Breast epithelium (tissue), 4 donors: ENCODE results near the gene XPNPEP1. TPM values are rescaled to one million over a fixed set of nuclear protein-coding genes. Genes with fewer than 3 reads are reported as not detected.

Source experiments
- DNase-seq, 2 donors: peaks; one replicate each; pipeline ENCODE4 v3.0.0-alpha.2; 2019; ENCODE audit warnings: low spot score in 2 of 2
- H3K27ac ChIP-seq, 2 donors: fragments of 200-600 bp; sonication (generic) in 1 of 2; one replicate each; pipeline ENCODE4 v1.5.1; 2016 to 2019; ENCODE audit warnings: mild to moderate bottlenecking in 1 of 2
- H3K27me3 ChIP-seq, 2 donors: fragments of 200-600 bp; sonication (generic) in 1 of 2; one replicate each; pipeline versions ENCODE4 v1.5.1 to v1.6.0; 2017 to 2019; ENCODE audit warnings: control low read depth in 1 of 2, mild to moderate bottlenecking in 1 of 2
- H3K36me3 ChIP-seq: fragments of 200-600 bp; one replicate; pipeline ENCODE4 v1.5.1; 2019
- H3K4me1 ChIP-seq, 2 donors: fragments of 200-600 bp; sonication (generic); one replicate each; pipeline ENCODE4 v1.5.1; 2016 to 2019; ENCODE audit warnings: control low read depth in 1 of 2
- H3K4me3 ChIP-seq, 3 donors: fragments of 200-600 bp; sonication (generic); 1 replicate in 2 of 3; 2 replicates in 1 of 3; pipeline ENCODE4 v1.5.1; 2016 to 2019; ENCODE audit warnings: mild to moderate bottlenecking in 3 of 3, moderate library complexity in 2 of 3
- H3K9me3 ChIP-seq, 2 donors: fragments of 200-600 bp; sonication (generic) in 1 of 2; one replicate each; pipeline ENCODE4 v1.5.1; 2016 to 2019; ENCODE audit warnings: control low read depth in 1 of 2
- CTCF ChIP-seq, 3 donors: fragments of 450-650 bp; IDR thresholded peaks; one replicate each; pipeline ENCODE4 v1.5.1; 2016 to 2017; ENCODE audit warnings: antibody characterized with exemption in 3 of 3, mild to moderate bottlenecking in 3 of 3, moderate library complexity in 3 of 3
- POLR2A ChIP-seq: fragments of 450-650 bp; IDR thresholded peaks from one replicate; pipeline ENCODE4 v1.6.1; 2016; ENCODE audit warnings: antibody characterized with exemption, mild to moderate bottlenecking, moderate library complexity
- POLR2AphosphoS5 ChIP-seq, 3 donors: sonication (generic); formaldehyde crosslinking; IDR thresholded peaks; one replicate each; pipeline ENCODE4 v1.6.1; 2017; ENCODE audit warnings: antibody characterized with exemption in 3 of 3
- intact Hi-C: fragments of 100-400 bp; cut with DNase I; formaldehyde crosslinking; loops from one replicate; pipeline ENCODE4 v1.15.1; 2023; ENCODE audit warnings: low total_unique reads
- total RNA-seq, 3 donors: library from RNA; depleted of rRNA; stranded (reverse); fragments of >200 nt; gene quantifications; one replicate each; pipeline ENCODE4 v1.1.0, GENCODE V29; 2016

Gene XPNPEP1
- total RNA-seq, 3 donors from 2014 or later: 61.1 to 89.5 (median 89.0) TPM

DNA sequence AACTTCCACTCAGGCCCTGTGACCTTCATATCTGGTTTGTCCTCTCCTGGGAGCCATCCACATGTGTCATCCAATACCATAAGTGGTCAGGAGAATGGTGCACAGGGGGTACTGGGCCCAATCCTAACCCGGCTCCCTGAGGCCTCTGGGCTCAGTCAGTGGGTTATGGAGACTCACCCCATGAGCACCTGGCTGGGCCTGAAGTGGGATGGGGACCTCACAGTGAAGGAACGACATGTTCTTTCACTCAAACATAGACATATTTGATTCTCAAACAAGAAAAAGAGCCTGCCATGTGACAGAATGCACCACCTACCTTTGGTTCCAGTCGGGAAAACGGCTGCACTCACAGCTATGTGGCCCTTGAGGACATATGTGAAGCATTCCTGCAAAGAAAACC is 51.8 kb downstream of the XPNPEP1 start:
- no peak overlapping the region for H3K27ac ChIP-seq
- DNase-seq: no peak
- H3K27me3 ChIP-seq: no peaks in the 10 kb centered on the region
- TF ChIP-seq POLR2AphosphoS5 (IDR thresholded peaks at IDR 0.05) (no peak), POLR2A (no peak), CTCF (IDR thresholded peaks at IDR 0.05) (no peak)
- H3K4me3 ChIP-seq: no peak overlapping the region
- intact Hi-C loops: no loop called here
- H3K9me3 ChIP-seq: no peaks in the 10 kb centered on the region
- no peaks in the 10 kb centered on the region for H3K4me1 ChIP-seq
- no peaks in the 10 kb centered on the region for H3K36me3 ChIP-seq

GRCh38 chr10:109866995-109867635 is 56.2 kb downstream of the XPNPEP1 start:
- Histone ChIP-seq H3K27me3 (no peaks in the 10 kb centered on the region), H3K9me3 (peaks cover 8 to 10% of the 10 kb centered on the region in 2 donors), H3K27ac (no peak overlapping the region), H3K4me3 (no peak overlapping the region), H3K36me3 (peaks cover 8% of the 10 kb centered on the region), H3K4me1 (no peaks in the 10 kb centered on the region)
- DNase-seq: no peak
- intact Hi-C loops: no loop called here
- TF ChIP-seq CTCF (IDR thresholded peaks at IDR 0.05) (no peak), POLR2A (no peak), POLR2AphosphoS5 (IDR thresholded peaks at IDR 0.05) (no peak)

- no peak for DNase-seq
- no peak overlapping the region for H3K27ac ChIP-seq
- TF ChIP-seq CTCF (IDR thresholded peaks at IDR 0.05) (no peak), POLR2AphosphoS5 (IDR thresholded peaks at IDR 0.05) (no peak), POLR2A (no peak)
- no peak overlapping the region for H3K4me3 ChIP-seq
- intact Hi-C loops: no loop called here
- peaks cover 8% of the 10 kb centered on the region for H3K36me3 ChIP-seq
- peaks cover 9 to 10% of the 10 kb centered on the region in 2 donors for H3K9me3 ChIP-seq
- H3K27me3 ChIP-seq: no peaks in the 10 kb centered on the region
- no peaks in the 10 kb centered on the region for H3K4me1 ChIP-seq
These were observed 56.9 kb downstream of the XPNPEP1 start for GRCh38 chr10:109866168-109866994.

DNA sequence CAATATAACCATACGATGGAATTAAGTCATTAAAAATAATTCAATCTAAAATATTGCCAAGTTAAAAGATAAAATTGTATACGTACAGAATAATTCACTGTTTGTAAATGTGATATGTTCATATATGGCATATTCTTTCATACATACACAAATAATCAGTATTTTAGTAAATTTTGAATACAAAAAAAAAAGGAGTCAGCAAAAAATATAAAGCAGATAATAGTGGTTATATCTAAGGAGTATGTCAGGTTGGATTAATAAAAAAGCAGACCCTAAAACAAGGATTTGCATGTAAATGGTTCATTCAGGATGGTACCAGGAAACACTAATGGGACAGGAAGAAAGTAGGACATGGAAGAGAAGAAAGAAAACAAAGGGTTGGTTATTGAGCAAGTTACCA is 59.5 kb downstream of the XPNPEP1 start:
- no peaks in the 10 kb centered on the region for H3K4me1 ChIP-seq
- H3K9me3 ChIP-seq: peaks cover 9 to 10% of the 10 kb centered on the region in 2 donors
- intact Hi-C loops: no loop called here
- no peak for DNase-seq
- no peaks in the 10 kb centered on the region for H3K27me3 ChIP-seq
- TF ChIP-seq CTCF (IDR thresholded peaks at IDR 0.05) (no peak), POLR2AphosphoS5 (IDR thresholded peaks at IDR 0.05) (no peak), POLR2A (no peak)
- no peak overlapping the region for H3K4me3 ChIP-seq
- peaks cover 8% of the 10 kb centered on the region for H3K36me3 ChIP-seq
- H3K27ac ChIP-seq: no peak overlapping the region

- H3K4me1 ChIP-seq: no peaks in the 10 kb centered on the region
- TF ChIP-seq POLR2A (no peak), POLR2AphosphoS5 (IDR thresholded peaks at IDR 0.05) (no peak), CTCF (IDR thresholded peaks at IDR 0.05) (no peak)
- no peaks in the 10 kb centered on the region for H3K27me3 ChIP-seq
- intact Hi-C loops: no loop called here
- peaks cover 8% of the 10 kb centered on the region for H3K36me3 ChIP-seq
- DNase-seq: no peak
- H3K27ac ChIP-seq: no peak overlapping the region
- no peak overlapping the region for H3K4me3 ChIP-seq
- H3K9me3 ChIP-seq: peaks cover 9 to 10% of the 10 kb centered on the region in 2 donors
These were observed 60.6 kb downstream of the XPNPEP1 start for GRCh38 chr10:109862738-109863137.
